ENCODE measurements around the gene FLAD1.
"Not testable (repeated sequence)": the region's sequence is repeated elsewhere in the genome, so short reads cannot be mapped to it uniquely, and the experiment has no call there.

The FLAD1 gene

DNA sequence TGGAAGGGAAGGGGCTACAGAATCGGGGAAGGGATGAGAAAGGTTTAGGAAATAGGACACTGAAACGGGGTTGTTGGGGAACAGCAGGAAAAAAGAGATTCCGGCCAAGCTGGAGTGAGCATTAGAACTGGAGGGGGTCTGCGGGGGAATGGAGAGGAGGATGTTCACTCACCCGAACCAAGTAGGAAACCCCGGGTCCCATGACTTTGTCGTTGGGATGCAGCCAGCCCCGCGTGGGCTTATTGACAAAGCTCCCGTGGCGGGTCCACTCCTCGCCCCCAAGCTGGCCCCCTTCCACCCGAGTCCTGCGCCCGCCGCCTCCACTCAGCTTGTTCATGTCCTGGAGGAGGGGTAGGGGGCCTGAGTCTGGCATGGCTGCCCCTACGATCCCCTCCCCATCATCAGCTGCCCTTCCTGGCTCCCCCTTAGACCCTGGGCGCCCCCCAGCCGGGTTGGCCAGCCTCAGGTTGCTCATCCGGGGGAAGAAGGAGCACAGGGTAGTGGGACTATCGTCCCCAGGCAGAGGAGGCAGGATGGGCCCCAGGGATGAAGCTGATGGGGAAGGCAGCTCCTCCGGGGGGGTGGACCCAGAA, 13.2 kb upstream of the FLAD1 start:
- no peak for DNase-seq

DNA sequence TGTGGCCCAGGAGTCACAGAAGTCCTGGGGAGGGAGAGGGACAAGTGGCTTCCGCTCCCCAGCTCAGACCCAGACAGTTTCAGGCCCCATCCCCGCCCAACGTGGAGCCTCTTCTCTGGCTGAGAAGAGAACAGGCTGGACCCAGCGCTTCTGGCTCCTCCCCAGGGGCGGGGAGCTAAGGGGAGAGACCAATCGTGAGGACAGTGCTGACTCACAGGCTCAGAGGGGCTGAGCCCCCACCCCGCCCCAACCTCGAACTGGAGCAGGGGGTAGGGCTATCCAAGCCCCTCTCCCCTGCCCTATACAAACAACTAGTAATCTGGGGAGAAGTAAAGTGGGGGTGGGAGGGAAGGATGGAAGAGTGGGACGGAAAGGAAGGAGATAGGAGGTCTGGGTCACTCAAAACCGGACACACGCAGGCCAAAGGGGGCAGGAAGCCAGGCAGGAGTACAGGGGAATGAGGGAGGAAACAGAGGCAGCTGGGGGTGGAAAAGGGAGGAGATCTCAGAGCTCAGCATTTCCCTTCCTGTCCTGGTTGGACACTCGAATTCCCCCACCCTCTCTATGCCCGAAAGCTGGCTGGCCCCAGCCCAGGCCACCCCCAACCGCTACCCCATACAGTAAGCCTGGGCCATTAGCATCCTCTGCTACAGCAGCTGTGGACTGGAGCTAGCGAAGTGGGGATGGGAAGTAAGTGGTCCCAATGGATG, 12.4 kb upstream of the FLAD1 start, which contains the start of gene SHC1:
SHC1 (minus strand) TSS at position 117 of the 710 bp plus-strand sequence. CDS start 221 bp downstream, outside the sequence.
- DNase-seq, result peak; percentile 96 to 97

DNA sequence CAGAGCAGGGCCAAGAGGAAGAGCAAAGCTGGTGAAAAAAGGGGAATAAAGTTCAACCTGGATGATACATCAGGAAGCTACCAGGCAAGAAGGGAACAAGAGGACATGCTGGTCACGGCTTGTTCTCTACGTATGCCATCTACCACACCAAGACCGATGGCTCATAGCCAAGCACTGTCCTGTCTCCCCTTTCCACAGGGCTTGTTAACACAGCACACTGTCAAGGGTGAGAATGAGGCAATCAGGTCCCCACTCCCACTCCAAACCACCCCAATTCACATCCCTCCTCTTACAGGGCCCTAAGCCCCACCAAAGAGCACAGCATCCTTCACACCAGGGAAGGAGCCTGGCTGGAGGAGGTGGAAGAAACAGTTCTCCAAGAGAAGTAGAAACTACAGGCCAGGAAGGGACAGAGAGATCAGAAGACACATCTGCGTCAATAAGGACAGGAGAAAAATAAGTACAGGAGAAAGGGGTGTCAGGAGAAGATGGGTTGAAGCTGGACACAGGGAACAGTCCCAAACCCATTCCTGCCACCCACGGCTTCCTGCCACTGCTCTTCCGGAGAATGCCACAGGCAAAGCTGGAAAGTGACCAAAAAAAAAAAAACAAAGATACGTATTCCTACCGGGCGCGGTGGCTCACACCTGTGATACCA, 11.7 kb upstream of the FLAD1 start:
- peak; percentile 70 to 75 for DNase-seq

DNA sequence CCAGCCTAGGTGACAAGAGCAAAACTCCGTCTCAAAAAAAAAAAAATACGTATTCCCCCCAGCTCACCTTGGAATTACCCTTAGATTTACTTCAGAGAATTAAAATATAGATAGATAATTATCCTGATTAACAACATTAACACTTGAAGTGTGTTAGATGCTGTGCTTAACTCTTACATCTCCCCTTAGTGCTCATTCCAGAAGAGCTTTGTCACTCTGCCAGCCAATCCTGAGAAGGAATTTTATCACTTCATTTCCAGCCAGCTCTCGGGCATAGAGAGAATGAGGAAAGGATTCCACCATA, 11.0 kb upstream of the FLAD1 start:
- no peak for DNase-seq

DNA sequence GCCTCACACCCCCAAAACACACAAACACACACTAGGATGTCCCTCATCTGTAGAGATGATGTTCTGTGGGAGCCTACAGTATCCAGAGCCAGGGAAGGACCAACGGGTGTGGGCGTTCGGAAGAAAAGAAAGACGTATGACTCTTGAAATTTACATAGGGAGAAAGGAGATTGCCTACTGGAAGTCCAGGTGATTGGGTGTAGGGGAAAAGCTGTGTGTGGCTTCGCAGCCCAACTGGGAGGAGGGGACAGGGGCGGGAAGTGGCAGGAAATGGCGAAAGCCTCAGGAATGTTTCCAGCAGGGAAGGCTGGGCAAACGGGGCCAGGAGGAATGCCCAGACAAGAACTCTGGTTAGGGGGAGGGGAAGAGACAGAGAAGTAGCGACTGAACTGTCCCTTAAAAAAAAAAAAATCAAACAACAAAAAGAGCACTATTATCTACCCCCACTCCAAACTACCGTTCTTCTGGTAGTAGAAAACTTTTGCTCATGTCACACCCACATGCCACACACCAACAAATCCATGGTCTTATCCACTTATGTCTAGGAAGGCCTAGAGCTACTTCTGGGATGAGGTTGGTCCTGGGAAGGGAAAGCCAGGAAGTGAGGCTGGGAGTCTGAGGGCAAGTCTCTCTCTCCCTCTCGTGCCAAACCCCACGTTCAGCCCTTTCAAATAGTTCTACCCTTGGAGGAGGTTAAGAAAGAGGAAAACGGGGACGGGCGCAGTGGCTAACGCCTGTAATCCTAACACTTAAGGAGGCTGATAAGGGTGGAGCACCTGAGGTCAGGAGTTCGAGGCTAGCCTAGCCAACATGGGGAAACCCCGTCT, 10.4 kb upstream of the FLAD1 start:
- peak; percentile 32 to 74 for DNase-seq

DNA sequence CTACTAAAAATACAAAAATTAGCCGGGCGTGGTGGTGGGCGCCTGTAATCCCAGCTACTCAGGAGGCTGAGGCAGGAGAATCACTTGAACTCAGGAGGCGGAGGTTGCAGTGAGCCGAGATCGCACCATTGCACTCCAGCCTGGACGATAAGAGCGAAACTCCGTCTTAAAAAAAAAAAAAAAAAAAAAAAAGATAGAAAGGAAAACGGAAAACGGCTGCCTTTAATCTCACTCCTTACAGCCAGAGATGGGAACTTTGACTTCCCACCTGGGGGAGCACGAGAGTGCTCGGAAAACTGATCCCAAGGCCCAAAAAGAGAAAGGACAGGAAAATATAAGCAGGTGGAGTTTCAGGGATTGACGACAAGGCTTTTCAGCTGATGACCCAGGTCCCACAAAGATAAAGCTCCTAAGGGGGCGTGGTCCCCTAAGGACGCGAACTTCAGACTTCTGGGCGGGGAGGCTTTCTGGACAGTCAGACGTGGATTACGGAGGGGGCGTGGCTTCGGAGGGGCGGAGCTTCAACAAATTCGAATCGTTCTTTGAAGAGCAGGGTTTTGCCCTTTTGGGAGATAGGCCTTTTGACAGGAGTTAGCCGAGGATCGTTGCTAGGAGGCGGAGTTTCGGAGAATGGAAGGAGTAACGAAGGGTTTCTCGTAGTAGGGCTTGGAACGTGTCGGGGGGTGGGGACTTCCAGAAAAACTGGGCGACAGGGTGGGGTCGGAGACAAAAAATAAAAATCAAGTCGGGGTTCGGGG, 9.6 kb upstream of the FLAD1 start:
- DNase-seq, result peak; percentile 95 to 99

DNA sequence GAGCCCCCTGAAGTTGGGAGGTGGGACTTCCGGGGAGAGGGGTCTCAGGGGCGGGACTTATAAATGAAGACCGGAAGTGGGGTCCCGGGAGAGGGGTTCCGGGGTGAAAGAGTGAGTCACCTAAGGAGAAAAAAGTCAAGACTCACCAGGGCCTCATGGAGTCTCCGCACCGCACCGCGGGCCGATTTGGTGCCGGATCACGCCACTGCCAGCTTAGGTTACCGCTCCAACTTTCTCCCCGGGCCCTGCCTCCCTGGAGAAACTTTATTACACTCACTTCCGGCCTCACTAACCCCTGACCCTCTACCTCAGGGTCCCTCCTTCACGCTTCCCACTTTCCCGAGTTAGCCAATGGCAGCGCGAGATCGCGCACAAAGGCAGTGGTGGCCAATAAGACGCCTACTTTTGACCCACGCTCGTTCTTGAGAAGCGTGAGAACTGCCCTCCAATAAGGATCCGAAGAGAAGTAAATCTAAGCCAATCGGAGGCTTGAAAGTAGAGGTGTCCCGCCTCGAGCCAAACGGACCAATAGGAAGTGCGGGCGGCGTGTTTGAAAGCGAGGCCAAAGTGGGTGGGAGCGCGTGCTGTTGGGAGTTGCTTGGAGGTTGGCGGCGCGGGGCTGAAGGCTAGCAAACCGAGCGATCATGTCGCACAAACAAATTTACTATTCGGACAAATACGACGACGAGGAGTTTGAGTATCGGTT, 8.9 kb upstream of the FLAD1 start, which contains the start of gene CKS1B:
CKS1B (plus strand) TSS at position 580 of the 706 bp plus-strand sequence; CDS start at position 645, 65 bp downstream.
- peak; percentile 100 for DNase-seq

DNA sequence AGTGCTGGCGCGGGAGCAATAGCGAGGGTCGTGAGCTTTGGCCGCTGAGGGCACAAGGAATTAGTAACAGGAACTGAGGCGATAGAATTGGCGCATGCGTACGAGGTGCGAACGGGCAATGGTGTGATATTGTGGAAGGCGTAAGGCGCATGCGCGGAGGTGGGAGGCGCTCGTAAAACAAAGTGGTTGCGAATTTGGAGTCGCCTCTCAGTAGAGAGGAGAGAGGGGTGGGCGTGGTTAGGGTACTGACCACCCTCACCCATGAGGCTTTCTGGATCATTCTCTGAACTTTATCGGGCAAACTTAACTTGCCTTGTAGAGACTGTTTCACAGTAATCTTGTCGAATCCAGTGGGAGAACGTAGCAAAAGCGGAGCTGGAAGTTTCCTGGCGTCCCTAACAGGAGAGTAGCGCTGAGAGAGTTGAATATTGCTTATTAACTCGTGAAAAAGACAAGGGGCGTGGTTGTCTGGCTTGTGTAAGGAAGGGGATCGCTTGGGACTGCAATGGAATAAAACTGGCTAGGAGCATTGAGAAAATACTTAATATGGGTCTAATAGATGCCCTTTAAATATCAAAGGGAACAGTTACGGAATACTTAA, 8.2 kb upstream of the FLAD1 start:
- peak; percentile 99 for DNase-seq

DNA sequence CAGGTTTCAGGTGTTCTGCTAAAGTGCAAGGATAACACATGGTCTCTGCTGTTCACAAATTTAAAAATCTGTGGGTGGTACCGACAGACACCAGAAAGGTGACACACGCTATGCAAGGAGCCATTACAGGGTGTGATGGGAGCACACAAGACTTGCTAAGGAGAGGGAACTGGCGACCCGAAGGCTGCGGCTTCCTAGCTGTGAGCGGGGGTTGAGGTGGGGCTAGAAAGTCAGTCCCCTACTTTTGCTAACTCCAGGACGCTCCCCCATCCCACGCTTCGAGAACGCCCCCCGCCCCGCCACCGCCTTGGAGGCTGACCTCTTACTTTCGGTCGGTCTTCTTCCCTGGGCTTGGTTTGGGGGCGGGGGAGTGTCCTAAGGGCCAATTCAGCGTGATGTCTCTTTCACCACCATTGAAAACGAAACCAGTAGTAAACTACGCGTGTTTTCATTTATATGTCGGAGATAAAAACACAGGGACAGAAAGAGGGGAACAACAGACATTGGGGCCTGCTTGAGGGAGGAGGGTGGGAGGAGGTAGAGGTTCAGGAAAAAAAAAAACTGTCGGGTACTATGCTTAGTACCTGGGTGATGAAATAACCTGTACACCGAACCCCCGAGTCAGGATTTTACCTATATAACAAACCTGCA, 7.6 kb upstream of the FLAD1 start:
- DNase-seq, result peak in 1 of 2 experiments; percentile 44

DNA sequence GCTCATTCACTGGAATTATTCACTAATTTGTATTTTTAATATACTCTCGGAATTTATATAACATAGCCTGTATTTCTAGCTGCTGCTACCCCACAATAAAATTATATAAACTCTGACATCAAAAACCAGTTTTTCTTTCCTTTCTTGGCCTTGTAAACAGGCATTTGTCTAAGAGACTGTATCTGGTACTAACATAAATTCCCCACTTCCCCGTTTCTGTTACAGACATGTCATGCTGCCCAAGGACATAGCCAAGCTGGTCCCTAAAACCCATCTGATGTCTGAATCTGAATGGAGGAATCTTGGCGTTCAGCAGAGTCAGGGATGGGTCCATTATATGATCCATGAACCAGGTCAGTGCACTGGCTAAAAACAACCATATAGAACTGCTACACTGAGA, 5.4 kb upstream of the FLAD1 start:
- DNase-seq, result not testable (repeated sequence)

DNA sequence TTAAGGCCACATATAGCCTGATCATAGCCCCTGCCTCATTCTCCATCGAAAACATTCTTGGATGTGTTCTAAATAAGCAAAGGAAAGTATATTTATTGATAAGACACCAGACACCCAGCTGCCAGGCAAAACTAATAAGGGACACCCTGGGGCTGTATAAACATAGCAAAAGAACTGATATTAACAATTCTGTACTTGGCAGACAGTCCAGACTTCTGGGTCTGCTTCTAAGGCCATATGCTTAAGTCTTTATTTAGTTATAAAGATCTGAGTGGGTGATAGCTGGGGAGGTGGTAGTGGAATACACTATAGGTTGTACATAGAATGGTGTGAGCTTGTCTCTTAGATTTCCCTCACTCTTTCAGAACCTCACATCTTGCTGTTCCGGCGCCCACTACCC, 4.8 kb upstream of the FLAD1 start:
- DNase-seq, result no peak

DNA sequence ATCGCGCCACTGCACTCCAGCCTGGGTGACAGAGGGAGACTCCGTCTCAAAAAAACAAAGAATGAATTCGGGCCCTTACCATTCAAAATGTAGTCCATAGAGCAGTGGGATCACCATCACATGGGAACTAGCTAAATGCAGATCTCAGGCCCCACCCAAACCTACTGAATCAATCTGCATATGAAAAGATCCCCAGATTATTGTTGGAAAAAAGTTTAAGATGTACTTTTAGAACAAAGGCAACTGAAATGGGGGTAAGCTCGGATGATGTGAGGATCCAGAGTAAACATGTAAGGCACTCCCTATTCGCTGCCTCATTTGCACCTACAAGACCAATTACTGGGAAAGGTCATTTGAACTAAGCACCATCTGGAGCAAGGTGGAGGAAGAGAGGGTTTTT, 803 bp upstream of the FLAD1 start:
- DNase-seq, result peak in 1 of 2 experiments; percentile 44

DNA sequence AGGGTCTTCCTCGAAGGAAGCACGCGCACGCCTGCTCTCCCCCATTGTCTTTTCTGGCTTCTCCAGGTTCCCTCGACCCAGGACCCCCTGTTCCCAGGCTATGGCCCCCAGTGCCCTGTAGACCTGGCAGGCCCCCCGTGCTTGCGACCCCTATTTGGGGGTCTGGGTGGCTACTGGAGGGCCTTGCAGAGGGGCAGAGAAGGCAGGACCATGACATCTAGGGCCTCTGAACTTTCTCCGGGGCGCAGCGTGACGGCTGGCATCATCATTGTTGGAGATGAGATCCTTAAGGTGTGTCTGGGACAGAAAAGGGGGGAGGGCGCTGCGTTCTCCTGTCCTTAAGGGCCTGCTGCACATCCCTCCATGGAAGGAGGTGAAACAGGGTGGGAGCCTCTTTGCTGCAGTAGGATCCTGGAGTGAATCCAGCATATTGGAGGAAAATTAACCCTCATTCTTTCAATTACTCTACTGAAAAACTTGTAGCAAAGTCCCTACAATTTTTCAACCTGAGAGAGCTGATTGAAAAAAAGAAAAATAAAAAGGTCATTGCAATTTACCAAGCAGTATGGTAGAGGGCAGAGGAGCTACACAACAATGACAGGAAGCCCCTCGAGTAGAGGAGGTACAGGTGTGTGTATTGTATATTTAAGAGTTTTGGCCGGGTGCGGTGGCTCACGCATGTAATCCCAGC, 777 bp downstream of the FLAD1 start:
- peak in 1 of 2 experiments; percentile 21 for DNase-seq

DNA sequence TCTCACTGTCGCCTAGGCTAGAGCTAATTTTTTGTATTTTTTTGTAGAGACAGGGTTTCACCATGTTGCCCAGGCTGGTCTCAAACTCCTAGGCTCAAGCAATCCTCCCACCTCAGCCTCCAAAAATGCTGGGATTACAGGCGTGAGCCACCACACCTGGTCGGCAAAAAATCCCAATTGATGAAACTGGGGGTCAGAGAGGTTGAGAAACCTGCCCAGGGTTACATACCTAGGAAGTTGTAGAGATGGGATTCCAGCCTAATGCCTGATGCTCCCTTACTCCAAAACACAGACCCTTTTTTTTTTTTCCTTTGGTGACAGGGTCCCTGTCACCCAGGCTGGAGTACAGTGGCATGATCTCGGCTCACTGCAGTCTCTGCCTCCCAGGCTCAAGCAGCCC, 3.6 kb downstream of the FLAD1 start:
- not testable (repeated sequence) for DNase-seq

DNA sequence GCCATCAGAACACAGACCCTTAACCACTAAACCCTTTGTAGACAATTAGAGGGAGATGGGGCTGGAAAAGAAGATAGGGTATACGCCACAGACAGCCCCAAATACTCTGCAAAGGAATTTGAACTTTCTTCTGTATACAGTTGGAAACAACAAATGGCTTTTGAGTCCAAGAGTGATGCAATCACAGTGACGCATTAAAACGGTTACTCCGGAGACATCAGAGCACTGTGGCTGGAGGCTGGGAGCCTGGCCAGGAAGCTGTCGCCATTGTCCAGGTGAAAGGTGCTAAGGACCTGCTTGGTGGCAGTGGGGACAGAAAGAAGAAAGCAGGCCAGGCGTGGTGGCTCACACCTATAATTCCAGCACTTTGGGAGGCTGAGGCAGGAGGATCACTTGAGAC, 4.2 kb downstream of the FLAD1 start:
- no peak for DNase-seq

DNA sequence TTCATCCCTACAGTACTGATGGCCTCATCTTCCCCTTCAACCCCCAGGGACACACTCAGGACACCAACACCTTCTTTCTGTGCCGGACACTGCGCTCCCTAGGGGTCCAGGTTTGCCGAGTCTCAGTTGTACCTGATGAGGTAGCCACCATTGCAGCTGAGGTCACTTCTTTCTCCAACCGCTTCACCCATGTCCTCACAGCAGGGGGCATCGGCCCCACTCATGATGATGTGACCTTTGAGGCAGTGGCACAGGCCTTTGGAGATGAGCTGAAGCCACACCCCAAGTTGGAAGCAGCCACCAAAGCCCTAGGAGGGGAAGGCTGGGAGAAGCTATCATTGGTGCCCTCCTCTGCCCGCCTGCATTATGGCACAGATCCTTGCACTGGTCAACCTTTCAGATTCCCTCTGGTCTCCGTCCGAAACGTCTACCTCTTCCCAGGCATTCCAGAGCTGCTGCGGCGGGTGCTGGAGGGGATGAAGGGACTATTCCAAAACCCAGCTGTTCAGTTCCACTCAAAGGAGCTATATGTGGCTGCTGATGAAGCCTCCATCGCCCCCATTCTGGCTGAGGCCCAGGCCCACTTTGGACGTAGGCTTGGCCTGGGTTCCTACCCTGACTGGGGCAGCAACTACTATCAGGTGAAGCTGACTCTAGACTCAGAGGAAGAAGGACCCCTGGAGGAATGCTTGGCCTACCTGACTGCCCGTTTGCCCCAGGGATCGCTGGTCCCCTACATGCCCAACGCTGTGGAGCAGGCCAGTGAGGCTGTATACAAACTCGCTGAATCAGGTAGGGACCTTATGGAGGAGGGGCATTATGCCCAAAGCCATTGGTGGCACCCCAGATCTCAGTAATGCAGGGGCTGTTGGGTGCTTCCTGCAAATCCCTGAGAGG, 5.2 kb downstream of the FLAD1 start:
- no peak for DNase-seq

DNA sequence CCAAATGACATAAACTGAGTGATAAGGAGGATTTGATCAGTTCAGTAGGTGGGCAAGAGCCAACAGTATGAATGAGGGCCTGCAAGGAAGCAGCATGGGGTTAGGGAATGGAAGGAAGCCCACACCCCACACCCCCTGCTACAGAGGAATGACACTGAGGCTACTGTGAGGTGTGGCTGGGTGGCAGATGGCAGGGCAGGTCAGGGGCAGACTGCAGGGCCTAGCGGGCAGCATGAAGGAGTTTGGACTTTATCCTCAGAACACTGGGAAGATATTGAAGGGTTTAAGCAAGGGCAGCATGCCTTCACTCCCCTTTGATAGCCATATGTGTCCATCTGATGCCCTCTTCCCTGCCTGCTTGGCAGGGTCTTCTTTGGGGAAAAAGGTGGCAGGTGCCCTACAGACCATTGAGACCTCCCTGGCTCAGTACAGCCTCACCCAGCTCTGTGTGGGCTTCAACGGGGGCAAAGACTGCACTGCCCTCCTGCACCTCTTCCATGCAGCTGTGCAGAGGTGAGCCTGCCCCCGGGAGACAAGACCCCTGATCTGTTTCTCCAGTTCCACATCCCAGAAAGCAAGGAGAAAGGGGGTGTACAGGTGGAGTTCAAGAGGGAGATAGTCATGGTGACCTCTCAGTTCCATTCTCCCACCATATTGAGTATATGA, 6.2 kb downstream of the FLAD1 start:
- DNase-seq, result no peak

DNA sequence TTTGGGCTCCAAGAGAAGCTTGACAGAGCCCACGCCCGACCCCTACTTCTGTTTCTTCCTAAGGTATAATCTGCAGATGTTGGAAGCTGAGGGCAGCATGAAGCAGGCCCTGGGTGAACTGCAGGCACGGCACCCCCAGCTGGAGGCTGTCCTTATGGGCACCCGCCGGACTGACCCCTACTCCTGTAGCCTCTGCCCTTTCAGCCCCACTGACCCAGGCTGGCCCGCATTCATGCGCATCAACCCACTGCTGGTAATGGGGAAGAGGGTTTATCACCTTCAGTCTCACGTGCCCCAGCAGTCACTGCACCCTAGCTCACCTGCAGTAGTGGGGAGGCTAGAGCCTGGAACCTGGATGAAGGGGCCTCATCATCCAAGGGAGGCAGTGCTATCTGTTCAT, 7.1 kb downstream of the FLAD1 start:
- DNase-seq, result no peak
